Right lobe of liver (tissue), 6 donors: ENCODE data around the gene DENND2D. TPM values are rescaled to one million over a fixed set of nuclear protein-coding genes. Genes with fewer than 3 reads are reported as not detected.

Experiments
- ATAC-seq, 4 donors: fragments of 200-7000 bp; cut with Tn5 transposase; one replicate each; pipeline ENCODE4 v1.9.1; 2020; ENCODE audit warnings: mild to moderate bottlenecking in 4 of 4, moderate library complexity in 4 of 4
- DNase-seq, 3 donors: peaks; one replicate each; pipeline ENCODE4 v3.0.0-alpha.2; 2020
- H3K27ac ChIP-seq, 3 donors: fragments of 200-600 bp; one replicate each; pipeline ENCODE4 v1.8.0; 2022
- H3K27me3 ChIP-seq, 2 donors: fragments of 200-600 bp; one replicate each; pipeline ENCODE4 v1.8.0; 2022
- H3K36me3 ChIP-seq, 4 donors: fragments of 200-600 bp; sonication (generic) in 1 of 4; one replicate each; pipeline versions ENCODE4 v1.5.1 to v1.8.0; 2017 to 2022; ENCODE audit warnings: control low read depth in 1 of 4
- H3K4me1 ChIP-seq, 4 donors: fragments of 200-600 bp; sonication (generic) in 1 of 4; one replicate each; pipeline versions ENCODE4 v1.5.1 to v1.8.0; 2017 to 2022; ENCODE audit warnings: control low read depth in 1 of 4
- H3K4me3 ChIP-seq, 3 donors: fragments of 200-600 bp; one replicate each; pipeline ENCODE4 v1.8.0; 2022
- H3K9me3 ChIP-seq, 4 donors: fragments of 200-600 bp; sonication (generic) in 1 of 4; one replicate each; pipeline versions ENCODE4 v1.5.1 to v1.8.0; 2017 to 2022; ENCODE audit warnings: control low read depth in 1 of 4
- POLR2A ChIP-seq: fragments of 450-650 bp; IDR thresholded peaks from one replicate; pipeline ENCODE4 v1.6.1; 2017; ENCODE audit warnings: antibody characterized with exemption, mild to moderate bottlenecking
- WGBS: methylation state at CpG from one replicate; pipeline ENCODE4 v1.1.6; 2018; ENCODE audit warnings: low coverage, low lambda C conversion rate; ENCODE audit not compliant: insufficient coverage; ENCODE audit errors: missing lambda C conversion rate; 5-methylcytosine and 5-hydroxymethylcytosine counted together
- intact Hi-C, 2 donors: fragments of 100-400 bp; cut with DNase I; formaldehyde crosslinking; loops; one replicate each; pipeline versions ENCODE4 v1.11.2 to v1.14.1; 2022
- total RNA-seq, 6 experiments: library from RNA; depleted of rRNA in 2 of 6; stranded (reverse); fragments of >200 nt in 2 of 6; fragmentation: NEBNext Ultra II Directional in 3 of 6; extraction: Animal tissue kit (Norgen Biotek cat#: 25700) in 3 of 6; gene quantifications; one replicate each; pipeline versions ENCODE4 v1.1.0 to v1.2.4, GENCODE V29; 2016 to 2023
- TF ChIP-seq, protein P1 (sequence below), 4 donors: fragments of 200-600 bp in 3 of 4; fragments of 450-650 bp in 1 of 4; IDR thresholded peaks; one replicate each; pipeline versions ENCODE4 v1.5.1 to v1.8.0; 2016 to 2022; ENCODE audit warnings: antibody characterized with exemption in 4 of 4, mild to moderate bottlenecking in 2 of 4
- donor health status: DM: no; HTN: yes; CAD: no.
- donor health status: DM: no; HTN: no; CAD: no.
- donor health status: DM: no; HTN: no; CAD: no.
- donor health status: DM: no; HTN: yes; CAD: no.
- donor health status: DM: no; HTN: yes; CAD: no.

The DENND2D gene
- total RNA-seq, 6 experiments from 2014 or later = 9.6 to 18.6 (median 13.9) TPM

GRCh38 chr1:111220302-111220890 lies 19.9 kb upstream of the DENND2D start:
- Histone ChIP-seq H3K27me3 (no peaks in the 10 kb centered on the region), H3K36me3 (no peaks in the 10 kb centered on the region), H3K4me1 (peaks cover 0 to 6% (median 3%) of the 10 kb centered on the region in 4 donors), H3K9me3 (no peaks in the 10 kb centered on the region), H3K27ac (no peak overlapping the region), H3K4me3 (no peak overlapping the region)
- no peak for TF ChIP-seq POLR2A
- DNase-seq = no peak
- WGBS = 72% methylated on average over 3 of the region's 6 CpGs
- no peak for ATAC-seq
- intact Hi-C loops = no loop called here

GRCh38 chr1:111219557-111220286 lies 19.3 kb upstream of the DENND2D start:
- no peaks in the 10 kb centered on the region for H3K27me3 ChIP-seq
- intact Hi-C loops = no loop called here
- no peak for TF ChIP-seq POLR2A
- TF ChIP-seq, protein P1, sequence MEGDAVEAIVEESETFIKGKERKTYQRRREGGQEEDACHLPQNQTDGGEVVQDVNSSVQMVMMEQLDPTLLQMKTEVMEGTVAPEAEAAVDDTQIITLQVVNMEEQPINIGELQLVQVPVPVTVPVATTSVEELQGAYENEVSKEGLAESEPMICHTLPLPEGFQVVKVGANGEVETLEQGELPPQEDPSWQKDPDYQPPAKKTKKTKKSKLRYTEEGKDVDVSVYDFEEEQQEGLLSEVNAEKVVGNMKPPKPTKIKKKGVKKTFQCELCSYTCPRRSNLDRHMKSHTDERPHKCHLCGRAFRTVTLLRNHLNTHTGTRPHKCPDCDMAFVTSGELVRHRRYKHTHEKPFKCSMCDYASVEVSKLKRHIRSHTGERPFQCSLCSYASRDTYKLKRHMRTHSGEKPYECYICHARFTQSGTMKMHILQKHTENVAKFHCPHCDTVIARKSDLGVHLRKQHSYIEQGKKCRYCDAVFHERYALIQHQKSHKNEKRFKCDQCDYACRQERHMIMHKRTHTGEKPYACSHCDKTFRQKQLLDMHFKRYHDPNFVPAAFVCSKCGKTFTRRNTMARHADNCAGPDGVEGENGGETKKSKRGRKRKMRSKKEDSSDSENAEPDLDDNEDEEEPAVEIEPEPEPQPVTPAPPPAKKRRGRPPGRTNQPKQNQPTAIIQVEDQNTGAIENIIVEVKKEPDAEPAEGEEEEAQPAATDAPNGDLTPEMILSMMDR (IDR thresholded peaks at IDR 0.05) = no peak
- H3K27ac ChIP-seq = no peak overlapping the region
- 50% methylated on average over 5 of the region's 5 CpGs for WGBS
- ATAC-seq = peak in 2 of 4 donors; percentile 20 to 26
- H3K9me3 ChIP-seq = no peaks in the 10 kb centered on the region
- DNase-seq = no peak
- no peaks in the 10 kb centered on the region for H3K36me3 ChIP-seq
- no peak overlapping the region for H3K4me3 ChIP-seq
- peaks cover 0 to 6% (median 3%) of the 10 kb centered on the region in 4 donors for H3K4me1 ChIP-seq

- H3K36me3 ChIP-seq = no peaks in the 10 kb centered on the region
- TF ChIP-seq, protein P1 (IDR thresholded peaks at IDR 0.05) = no peak
- no peak for TF ChIP-seq POLR2A
- no peak overlapping the region for H3K4me3 ChIP-seq
- no peaks in the 10 kb centered on the region for H3K27me3 ChIP-seq
- DNase-seq (no peak), ATAC-seq (no peak)
- no peaks in the 10 kb centered on the region for H3K9me3 ChIP-seq
- intact Hi-C loops = no loop called here
- H3K4me1 ChIP-seq = peaks cover 0 to 6% (median 3%) of the 10 kb centered on the region in 4 donors
- 92% methylated on average over 6 of the region's 8 CpGs for WGBS
- H3K27ac ChIP-seq = no peak overlapping the region
These were observed 18.5 kb upstream of the DENND2D start for GRCh38 chr1:111218701-111219556.

- DNase-seq (no peak), ATAC-seq (no peak)
- no peak for TF ChIP-seq POLR2A
- TF ChIP-seq, protein P1 (IDR thresholded peaks at IDR 0.05) = no peak
- no peak overlapping the region for H3K4me3 ChIP-seq
- H3K27me3 ChIP-seq = no peaks in the 10 kb centered on the region
- H3K36me3 ChIP-seq = no peaks in the 10 kb centered on the region
- 67% methylated on average over 5 of the region's 5 CpGs for WGBS
- intact Hi-C loops = no loop called here
- peaks cover 0 to 2% (median under 1%) of the 10 kb centered on the region in 4 donors for H3K4me1 ChIP-seq
- no peaks in the 10 kb centered on the region for H3K9me3 ChIP-seq
- no peak overlapping the region for H3K27ac ChIP-seq
These were observed 16.9 kb upstream of the DENND2D start for GRCh38 chr1:111217183-111217910.
